K562 treated with DMSO at 1 percent for 24 hours (cell line): Measurements from ENCODE around the gene TMEM19. TPM values are rescaled to one million over a fixed set of nuclear protein-coding genes. Genes with fewer than 3 reads are reported as not detected.

Experiments used
- total RNA-seq: library from RNA; unstranded; fragments of 300-600 nt; gene quantifications from 2 replicates; pipeline ENCODE4 v1.2.3, GENCODE V29; 2022; ENCODE audit warnings: low read depth; ENCODE audit not compliant: insufficient read depth

TMEM19 gene
- total RNA-seq = 6.9 and 9.0 TPM in 2 replicates

GRCh38 chr12:71685914-71686657, at the start of gene TMEM19:
TMEM19 (plus strand) TSS chr12:71686082; CDS start chr12:71686681, 599 bp downstream.

GRCh38 chr12:71663561-71664410, 22.1 kb upstream of the TMEM19 start, which contains the start of the genes THAP2 and ZFC3H1:
THAP2 (plus strand) TSS chr12:71664301; CDS start chr12:71664510, 209 bp downstream.
ZFC3H1 (minus strand) TSS chr12:71663848; CDS start chr12:71663610, 238 bp downstream.

Other genes with a start within 250 kb of the TMEM19 start
- gene LGR5, start 246.3 kb upstream of the TMEM19 start, total RNA-seq = not detected in 2 replicates
- gene ZFC3H1, start 22.2 kb upstream of the TMEM19 start, total RNA-seq = 12.3 and 16.1 TPM in 2 replicates
- gene THAP2, start 21.8 kb upstream of the TMEM19 start, total RNA-seq = 1.0 and 3.0 TPM in 2 replicates
- gene RAB21, start 68.8 kb downstream of the TMEM19 start, total RNA-seq = 10.8 and 17.7 TPM in 2 replicates
- 17.2 and 19.6 TPM in 2 replicates for gene TBC1D15, start 153.7 kb downstream of the TMEM19 start, total RNA-seq